GM18505 (cell line): Measurements from ENCODE around the gene CCM2.

Source experiments
- ATAC-seq: cut with Tn5 transposase; IDR thresholded peaks from one replicate; pipeline ENCODE4 v1.9.1; 2021; ENCODE audit not compliant: unreplicated experiment
- POLR2A ChIP-seq: IDR thresholded peaks from 4 replicates; pipeline ENCODE4 v1.6.1; 2011; ENCODE audit warnings: borderline replicate concordance; ENCODE audit not compliant: insufficient read depth, insufficient read length; ENCODE audit errors: extremely low read depth

CCM2 gene

DNA sequence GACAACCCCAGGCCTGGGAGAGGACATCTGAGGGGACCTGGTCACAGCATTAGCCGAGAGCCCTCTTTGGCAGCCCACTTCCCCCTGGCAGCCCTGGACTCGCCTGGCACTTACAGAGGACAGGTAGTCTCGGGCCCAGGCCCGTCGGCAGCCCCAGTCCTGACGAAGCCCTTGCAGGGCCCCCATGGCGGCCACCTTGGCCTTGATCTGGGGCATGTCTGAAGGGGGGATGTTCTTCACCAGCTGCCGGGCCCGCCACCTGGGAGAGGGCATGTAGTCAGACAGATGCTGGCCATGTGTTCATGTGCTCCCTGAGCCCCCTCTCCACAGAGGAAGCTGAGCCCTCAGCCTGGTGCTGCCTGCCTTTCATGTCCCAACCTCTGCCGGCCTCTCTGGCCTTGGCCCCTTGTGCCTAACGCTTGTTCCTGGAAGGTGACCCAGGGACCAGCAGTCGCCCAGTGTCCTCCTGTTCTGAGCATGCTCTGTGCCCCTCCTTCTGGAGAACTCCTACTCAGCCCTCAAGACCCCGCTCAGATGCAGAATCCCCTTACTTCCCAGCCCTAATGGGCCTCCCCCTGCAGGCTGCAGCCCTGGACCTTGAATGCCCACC is 35.1 kb upstream of the CCM2 start:
- peak; percentile 30 for TF ChIP-seq POLR2A
- ATAC-seq: no peak

DNA sequence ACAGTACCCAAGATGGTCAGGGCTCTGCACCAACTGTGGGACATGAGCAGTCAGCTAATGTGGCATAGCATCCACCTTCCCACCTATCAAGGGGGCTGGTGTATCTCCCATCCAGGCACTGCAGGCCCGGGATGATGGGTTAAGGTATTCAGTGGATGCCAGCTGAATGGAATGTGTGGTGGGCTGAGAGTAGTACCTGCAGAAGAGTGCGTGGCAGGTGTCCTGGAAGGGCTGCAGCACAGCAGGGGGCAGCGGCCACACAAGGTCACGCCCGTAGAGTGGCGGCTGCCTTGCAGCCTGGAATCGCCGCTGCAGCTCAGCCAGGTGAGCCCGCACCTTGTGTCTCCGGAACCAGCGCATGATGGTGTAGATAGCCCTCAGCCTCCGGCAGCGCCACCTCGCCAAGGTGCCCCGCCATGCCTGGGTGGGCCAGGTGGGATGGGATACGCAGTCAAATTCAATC is 34.5 kb upstream of the CCM2 start:
- ATAC-seq: no peak
- TF ChIP-seq POLR2A: no peak

DNA sequence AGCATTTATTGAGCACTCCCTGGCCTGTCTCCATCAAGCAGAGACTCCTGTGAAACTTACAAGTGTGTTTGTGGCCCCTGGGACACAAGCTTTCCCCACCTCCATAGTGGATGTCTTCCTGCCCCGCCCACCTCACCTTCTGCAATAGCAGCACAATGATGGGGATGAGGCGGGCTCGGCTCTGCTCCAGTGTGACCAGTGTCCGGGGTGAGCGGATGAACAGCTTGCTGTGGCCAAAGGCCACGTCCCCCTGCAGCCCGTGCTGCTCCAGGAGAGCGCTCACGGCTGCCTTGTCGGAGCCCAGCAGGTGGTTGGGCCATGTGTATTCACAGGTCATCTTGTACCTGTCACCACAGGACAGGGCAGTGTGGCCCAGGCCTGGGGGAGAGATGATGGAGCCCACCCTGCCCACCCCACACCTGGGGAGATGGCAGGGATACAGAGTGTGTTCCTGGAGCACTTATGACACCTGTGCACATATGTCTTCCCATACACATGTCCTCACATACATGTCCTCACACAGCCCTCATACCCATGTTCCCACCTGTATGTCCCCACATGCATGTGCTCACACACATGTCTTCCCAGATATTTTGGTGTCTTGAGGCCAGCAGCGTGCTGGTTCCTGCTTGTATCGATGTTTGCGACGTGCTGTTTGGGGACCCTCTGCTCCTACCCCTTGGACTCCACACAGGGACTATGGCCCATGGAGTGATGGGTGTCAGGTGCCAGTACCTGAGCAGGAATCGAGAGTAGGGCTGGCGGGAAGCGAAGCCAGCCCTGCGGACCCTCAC is 33.9 kb upstream of the CCM2 start:
- peak; percentile 23 for TF ChIP-seq POLR2A
- ATAC-seq: no peak

DNA sequence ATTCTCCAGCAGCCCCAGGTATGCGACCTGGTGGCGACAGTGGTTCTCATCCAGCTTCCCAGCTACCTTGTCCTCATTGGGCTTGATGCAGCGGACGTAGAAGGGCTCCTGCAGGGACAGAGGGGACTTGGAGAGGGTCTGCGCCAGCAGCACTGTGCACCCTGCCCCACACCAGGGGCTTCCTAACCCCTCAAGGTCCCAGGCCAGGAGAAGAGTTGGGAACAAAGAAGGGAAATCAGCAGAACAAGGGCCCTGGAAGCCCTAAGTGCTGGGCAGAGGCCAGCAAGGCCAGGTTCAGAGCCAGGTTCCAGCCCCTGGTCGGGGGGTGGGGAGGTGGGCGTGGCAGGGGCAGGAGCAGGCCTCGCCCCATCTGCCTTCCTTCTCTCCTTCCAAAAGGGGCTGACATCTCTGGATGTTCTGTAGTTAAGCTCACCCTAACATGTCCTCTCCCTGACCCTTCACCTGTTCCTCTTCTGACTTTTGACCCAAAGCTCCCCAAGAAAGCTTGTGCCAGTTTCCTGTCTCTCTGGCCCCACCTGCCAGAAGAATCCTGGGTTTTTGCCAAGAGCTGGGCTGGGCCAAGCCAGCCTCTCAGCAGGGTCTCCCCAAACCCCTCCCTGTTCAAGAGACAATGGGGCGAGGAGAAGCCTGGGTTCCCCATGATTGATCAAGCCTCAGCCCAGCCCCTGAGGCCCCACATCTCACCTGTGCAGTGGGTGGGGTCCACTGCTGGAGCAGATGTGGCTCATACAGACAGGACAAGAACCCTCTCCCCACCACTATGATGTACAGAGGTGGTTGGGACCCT is 33.1 kb upstream of the CCM2 start:
- no peak for TF ChIP-seq POLR2A
- ATAC-seq: no peak

DNA sequence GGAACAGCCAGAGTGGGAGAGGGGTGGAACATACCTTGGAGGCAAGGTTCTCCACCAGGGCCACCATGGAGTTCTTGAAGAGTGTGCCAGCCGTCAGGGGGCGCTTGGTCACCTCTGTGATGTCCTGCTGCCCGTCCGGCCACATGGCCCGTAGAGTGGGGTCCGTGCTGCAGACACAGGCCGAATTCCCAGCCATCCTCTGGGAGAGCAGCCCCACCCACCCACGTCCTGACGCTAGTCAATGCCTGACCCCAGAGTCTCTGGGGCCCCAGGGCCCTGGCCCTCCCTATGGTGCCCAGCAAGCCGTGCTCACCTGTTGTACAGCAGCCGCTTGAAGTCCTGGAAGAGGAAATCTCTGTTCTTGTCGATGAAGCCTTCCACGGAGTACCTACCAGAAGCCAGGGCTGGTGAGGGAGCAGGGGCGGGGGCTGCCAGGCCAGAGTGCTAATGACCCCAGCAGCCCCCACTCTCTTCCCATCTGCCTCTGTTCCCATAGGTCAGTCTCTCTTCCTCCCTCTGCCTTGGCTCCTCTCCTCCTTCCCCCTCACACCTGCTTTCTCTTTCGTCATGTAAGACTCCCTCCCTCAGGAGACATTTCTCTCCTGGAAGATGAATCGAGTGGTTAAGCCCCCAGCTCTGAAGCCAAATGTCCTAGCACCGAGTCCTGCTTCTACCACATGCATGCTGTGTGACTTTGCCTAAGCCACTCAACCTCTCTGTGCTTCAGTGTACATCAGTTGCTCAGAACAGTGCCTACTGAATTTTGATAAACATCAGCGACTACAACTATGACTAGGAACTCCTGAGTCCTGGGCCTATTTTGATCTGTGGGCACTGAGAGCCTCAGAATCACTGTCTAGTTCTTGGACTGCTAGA is 32.2 kb upstream of the CCM2 start:
- ATAC-seq: no peak
- peak; percentile 21 for TF ChIP-seq POLR2A

DNA sequence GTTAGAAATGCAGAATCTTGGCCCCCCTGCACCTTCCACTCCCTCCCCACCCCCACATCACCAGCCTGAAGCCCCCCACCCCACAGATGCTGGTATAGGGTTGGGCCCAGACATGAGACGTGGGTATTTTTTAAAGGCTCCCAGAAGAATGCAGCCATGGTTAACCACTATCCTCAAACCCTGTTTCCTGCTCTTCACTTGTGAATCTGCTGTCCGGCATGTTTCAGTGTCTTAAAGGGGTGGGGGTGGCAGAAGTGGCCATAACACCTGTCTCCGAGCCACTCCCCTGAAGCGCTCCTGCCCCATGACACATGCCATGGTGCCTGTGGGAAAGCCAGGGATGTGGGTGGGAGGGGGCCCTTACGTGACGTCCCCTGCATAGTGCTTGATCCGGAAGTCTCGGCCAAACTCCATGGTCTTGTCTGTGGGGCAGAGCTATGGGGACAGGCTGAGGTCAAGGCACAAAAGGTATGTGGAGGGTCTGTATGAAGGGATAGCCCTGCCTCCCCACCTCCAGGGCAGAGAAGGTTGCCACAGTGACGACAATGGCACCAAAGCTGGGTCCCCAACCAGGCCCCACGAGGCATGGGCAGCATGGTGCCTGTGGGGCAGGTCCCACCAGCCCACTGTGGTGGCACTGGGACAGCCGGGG is 30.8 kb upstream of the CCM2 start:
- no peak for TF ChIP-seq POLR2A
- no peak for ATAC-seq

DNA sequence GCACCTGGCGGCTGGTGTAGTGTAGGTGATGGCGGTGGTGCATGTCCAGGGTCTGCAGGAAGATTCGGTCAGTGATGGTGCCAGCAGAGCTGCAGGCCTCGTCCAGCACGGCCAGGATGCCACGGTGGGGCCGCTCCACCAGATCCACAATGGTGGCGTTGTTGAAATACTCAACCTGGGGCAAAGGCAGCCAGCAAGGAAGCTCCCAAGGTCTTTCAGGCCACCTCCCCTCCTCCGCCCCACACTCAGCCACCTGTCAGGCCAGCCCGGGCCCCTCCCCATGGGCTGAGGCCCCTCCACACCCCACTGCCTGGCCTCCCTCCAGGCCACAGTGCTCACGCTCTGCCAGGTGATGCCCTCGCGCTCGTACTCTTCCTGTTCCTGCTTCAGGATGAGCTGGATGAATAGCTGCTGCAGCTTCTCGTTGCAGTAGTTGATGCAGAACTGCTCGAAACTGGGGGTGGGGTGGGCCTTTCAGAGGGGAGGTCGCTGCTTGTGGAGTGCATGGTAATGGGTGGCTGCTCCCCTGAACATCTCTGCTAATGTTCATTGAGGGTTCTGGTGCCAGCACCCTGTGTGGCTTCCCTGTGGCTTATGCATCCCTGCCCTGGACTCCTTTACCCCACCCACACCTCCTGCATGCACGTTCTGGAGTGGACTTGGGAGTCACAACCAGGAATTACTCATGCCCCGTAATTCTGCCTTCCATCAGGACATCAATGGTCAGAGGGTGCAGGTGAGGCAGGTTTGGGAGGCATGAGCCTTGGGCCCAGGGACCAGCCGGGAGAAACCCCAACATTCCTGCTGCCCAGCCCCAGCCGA is 30.1 kb upstream of the CCM2 start:
- TF ChIP-seq POLR2A: peak; percentile 22
- no peak for ATAC-seq

DNA sequence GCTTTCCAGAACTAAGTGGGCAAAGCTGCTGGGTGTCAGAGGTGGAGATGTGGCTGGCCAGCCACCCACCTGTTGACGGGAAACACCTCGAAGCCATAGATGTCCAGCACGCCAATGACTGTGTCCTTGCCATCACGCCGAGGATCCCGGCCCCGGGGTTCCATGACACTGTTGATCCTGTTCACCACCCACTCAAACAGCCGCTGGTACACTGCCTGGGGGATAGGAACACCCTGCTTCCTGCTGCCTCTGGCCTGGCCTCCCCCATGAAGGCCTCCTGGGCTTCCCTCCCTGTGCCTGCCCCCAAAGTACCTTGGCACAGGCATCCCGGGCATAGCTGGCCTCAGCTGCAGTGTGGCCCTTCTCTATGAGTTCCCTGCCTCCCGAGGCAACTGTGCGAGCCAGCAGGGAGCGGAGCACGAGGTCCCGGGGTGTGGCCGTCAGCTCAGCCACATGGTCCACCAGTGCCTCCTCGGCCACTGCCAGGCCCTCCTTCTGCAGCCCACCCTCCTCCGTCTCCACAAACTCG is 29.4 kb upstream of the CCM2 start:
- TF ChIP-seq POLR2A: no peak
- ATAC-seq: no peak

DNA sequence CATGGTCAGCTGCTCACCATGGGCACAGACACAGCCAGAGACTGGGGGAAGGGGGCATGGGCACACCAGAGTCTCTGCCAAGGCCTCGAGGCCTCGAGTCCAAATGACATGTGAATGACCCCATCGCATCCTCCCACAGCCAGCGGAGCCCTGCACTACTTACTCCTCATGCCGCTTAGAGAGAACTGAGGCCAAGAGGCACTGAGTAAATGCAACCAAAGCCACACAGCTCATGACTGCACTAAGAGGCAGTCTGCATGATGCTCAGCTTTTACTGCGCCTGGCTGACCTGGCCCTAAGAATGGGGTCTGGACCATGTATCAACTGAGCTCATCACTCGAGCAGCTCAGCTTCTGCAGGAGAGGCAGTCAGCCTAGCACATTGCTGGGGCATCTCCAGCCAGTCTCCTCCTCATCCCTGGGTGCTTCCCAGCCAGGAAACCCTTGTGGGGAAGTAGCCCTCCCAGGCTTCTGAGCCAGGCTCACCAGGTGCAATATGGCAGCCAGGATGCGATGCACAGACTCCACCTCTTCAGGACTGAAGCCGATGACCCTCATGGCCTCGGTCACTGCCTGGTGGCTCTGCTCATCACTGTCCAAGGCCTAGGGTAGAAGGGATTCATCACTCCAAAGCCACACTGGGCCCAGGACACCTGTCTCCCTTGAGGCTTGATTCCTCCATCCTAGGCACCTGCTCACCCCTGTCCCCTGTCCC is 28.7 kb upstream of the CCM2 start:
- peak; percentile 37 for TF ChIP-seq POLR2A
- ATAC-seq: no peak

DNA sequence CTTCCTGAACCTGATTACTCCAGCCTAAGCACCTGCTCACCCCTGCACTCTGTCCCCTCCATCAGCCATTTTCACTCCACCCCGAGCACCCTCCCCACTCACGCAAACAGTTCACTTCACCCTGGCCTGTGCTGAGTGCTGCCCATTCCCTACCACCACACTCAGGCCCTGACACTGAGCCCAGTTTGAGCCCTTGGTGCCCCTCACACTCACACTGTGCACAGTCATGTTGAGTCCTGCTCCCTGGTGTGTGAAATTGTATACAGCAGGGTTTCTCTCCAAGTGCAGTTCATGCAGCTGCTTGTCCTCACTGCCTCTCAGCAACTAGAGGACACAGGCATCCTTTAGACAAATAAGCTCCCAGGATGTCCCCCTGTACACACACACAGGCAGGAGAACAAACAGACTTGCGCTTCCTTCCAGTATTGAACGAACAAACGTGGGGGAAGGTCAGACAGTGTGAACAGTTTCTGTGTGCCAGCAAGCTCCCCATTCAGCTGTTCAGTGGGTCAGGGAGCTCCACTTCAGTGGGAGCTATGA is 28.0 kb upstream of the CCM2 start:
- no peak for ATAC-seq

DNA sequence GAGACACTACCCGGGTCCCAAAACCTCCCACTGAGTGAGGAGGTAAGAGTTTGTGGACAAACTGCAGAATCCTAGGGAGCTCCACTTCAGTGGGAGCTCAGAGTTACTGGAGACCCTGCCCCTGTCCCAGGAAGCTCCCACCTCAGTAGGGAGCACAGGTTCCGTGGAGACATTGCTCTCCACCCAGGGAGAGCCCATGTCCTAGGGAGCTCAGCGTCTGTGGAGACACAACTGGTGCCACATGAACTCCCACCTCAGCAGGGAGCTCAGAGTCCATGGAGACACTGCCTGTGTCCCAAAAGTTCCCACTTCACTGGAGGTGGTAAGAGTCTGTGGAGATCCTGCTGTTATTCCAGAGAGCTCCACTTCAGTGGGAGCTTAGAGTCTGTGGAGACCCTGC is 27.4 kb upstream of the CCM2 start:
- no peak for TF ChIP-seq POLR2A
- no peak for ATAC-seq

More for the DNA sequence above, 28.0 kb upstream of the CCM2 start:
- TF ChIP-seq POLR2A: no peak
